ENCODE measurements around the gene ASB8.

DNA sequence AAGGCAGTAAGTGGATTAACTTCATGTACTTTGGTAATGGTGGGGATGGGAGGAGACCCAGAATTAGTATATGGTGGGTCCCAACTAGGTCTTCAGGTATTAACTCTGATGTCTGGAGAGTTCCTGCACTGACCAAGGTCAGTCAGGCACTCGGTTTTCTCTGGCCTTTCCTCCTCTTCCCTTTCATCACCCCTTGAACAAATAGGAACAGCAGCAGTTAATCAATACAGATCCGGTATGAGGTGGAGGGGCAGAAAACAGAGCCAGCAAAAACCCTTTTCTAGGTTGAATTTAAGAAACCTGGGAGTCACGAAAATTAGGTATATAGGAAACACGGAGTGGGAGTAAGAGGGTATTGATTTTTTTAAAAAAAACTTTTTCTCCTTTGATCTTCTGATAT is 34.1 kb downstream of the ASB8 start:
- TF ChIP-seq, protein P1, sequence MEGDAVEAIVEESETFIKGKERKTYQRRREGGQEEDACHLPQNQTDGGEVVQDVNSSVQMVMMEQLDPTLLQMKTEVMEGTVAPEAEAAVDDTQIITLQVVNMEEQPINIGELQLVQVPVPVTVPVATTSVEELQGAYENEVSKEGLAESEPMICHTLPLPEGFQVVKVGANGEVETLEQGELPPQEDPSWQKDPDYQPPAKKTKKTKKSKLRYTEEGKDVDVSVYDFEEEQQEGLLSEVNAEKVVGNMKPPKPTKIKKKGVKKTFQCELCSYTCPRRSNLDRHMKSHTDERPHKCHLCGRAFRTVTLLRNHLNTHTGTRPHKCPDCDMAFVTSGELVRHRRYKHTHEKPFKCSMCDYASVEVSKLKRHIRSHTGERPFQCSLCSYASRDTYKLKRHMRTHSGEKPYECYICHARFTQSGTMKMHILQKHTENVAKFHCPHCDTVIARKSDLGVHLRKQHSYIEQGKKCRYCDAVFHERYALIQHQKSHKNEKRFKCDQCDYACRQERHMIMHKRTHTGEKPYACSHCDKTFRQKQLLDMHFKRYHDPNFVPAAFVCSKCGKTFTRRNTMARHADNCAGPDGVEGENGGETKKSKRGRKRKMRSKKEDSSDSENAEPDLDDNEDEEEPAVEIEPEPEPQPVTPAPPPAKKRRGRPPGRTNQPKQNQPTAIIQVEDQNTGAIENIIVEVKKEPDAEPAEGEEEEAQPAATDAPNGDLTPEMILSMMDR (IDR thresholded peaks at IDR 0.05): no peak
- no peak for TF ChIP-seq POLR2A (IDR thresholded peaks at IDR 0.05)

Measured in right lobe of liver (tissue), 4 donors.